Pancreas (tissue), 10 donors: Measurements from ENCODE around the gene VPS41. TPM values are rescaled to one million over a fixed set of nuclear protein-coding genes. Genes with fewer than 3 reads are reported as not detected.
A peak's percentile ranks its signal among the peaks of the same experiment; 100 is the strongest.

Experiments
- ATAC-seq, 4 donors: fragments of 200-7000 bp; cut with Tn5 transposase; one replicate each; pipeline versions ENCODE4 v1.8.0 to v1.9.1; 2020; ENCODE audit warnings: mild to moderate bottlenecking in 4 of 4, moderate library complexity in 4 of 4
- DNase-seq, 6 donors: peaks; one replicate each; pipeline ENCODE4 v3.0.0-alpha.2; 2020
- FAIRE-seq: peaks from 2 replicates; lab custom pipeline; 2012; peaks lifted over from hg19 to GRCh38; lab: Jason Lieb, UNC
- H3K27ac ChIP-seq, 4 donors: fragments of 200-600 bp; sonication (generic); 1 replicate in 3 of 4; 2 replicates in 1 of 4; pipeline versions ENCODE4 v1.5.0 to v1.8.0; 2020
- H3K27me3 ChIP-seq, 4 donors: fragments of 200-600 bp; one replicate each; pipeline ENCODE4 v1.8.0; 2021
- H3K36me3 ChIP-seq, 3 donors: fragments of 200-600 bp; sonication (generic) in 1 of 3; one replicate each; pipeline versions ENCODE4 v1.5.0 to v1.8.0; 2020 to 2021
- H3K4me1 ChIP-seq, 3 donors: fragments of 200-600 bp; one replicate each; pipeline ENCODE4 v1.8.0; 2021
- H3K4me3 ChIP-seq, 4 donors: fragments of 200-600 bp; sonication (generic) in 2 of 4; one replicate each; pipeline versions ENCODE4 v1.5.0 to v1.8.0; 2020 to 2021
- H3K9me3 ChIP-seq, 4 donors: fragments of 200-600 bp; one replicate each; pipeline ENCODE4 v1.8.0; 2021
- WGBS, 2 donors: extraction: QIAGEN DNeasy Blood & Tissue Kit; methylation state at CpG; one replicate each; pipeline ENCODE4 v1.1.7; 2013; 5-methylcytosine and 5-hydroxymethylcytosine counted together
- intact Hi-C, 3 donors: fragments of 100-400 bp; cut with DNase I; formaldehyde crosslinking; loops; one replicate each; pipeline versions ENCODE4 v1.11.1 to v1.14.2; 2022
- polyA plus RNA-seq, 2 donors: library from polyadenylated mRNA; stranded (reverse); fragments of 200-250 nt; gene quantifications; one replicate each; pipeline ENCODE4 v1.2.3, GENCODE V29; 2013
- total RNA-seq, 6 donors: library from RNA; stranded (reverse); fragmentation: NEBNext Ultra II Directional in 4 of 6; extraction: Animal tissue kit (Norgen Biotek cat#: 25700) in 4 of 6; gene quantifications; one replicate each; pipeline versions ENCODE4 v1.2.1 to v1.2.4, GENCODE V29; 2021 to 2023
- TF ChIP-seq, protein P1 (sequence below), 4 donors: fragments of 200-600 bp; sonication (generic) in 3 of 4; IDR thresholded peaks; one replicate each; pipeline versions ENCODE4 v1.5.0 to v1.8.0; 2021; ENCODE audit warnings: antibody characterized with exemption in 4 of 4
- donor health status: healthy with polysubstance abuse.
- donor health status: DM: no; HTN: no; CAD: no; lungs with moderate emphysema.
- donor health status: DM: no; HTN: no; CAD: no.
- donor health status: control.
- donor health status: control.
- donor health status: Bipolar disorder and iron deficiency.
- donor health status: DM: yes; HTN: yes; CAD: no.
- donor health status: DM: no; HTN: no; CAD: no.
- donor health status: DM: no; HTN: no; CAD: no.
- donor health status: DM: yes; HTN: yes; CAD: no.

Gene VPS41
- total and polyA plus RNA-seq, 8 donors, result 10.0 to 79.2 (median 37.8) TPM

GRCh38 chr7:38929460-38930171, 20.6 kb upstream of the VPS41 start:
- Histone ChIP-seq H3K4me3 (no peak overlapping the region), H3K9me3 (no peaks in the 10 kb centered on the region), H3K4me1 (no peaks in the 10 kb centered on the region), H3K36me3 (no peaks in the 10 kb centered on the region), H3K27ac (peak overlapping the region in 3 of 4 donors; percentile 24 to 56 (median 33)), H3K27me3 (no peaks in the 10 kb centered on the region)
- TF ChIP-seq, protein P1, sequence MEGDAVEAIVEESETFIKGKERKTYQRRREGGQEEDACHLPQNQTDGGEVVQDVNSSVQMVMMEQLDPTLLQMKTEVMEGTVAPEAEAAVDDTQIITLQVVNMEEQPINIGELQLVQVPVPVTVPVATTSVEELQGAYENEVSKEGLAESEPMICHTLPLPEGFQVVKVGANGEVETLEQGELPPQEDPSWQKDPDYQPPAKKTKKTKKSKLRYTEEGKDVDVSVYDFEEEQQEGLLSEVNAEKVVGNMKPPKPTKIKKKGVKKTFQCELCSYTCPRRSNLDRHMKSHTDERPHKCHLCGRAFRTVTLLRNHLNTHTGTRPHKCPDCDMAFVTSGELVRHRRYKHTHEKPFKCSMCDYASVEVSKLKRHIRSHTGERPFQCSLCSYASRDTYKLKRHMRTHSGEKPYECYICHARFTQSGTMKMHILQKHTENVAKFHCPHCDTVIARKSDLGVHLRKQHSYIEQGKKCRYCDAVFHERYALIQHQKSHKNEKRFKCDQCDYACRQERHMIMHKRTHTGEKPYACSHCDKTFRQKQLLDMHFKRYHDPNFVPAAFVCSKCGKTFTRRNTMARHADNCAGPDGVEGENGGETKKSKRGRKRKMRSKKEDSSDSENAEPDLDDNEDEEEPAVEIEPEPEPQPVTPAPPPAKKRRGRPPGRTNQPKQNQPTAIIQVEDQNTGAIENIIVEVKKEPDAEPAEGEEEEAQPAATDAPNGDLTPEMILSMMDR (IDR thresholded peaks at IDR 0.05), result no peak
- 76 to 78% methylated on average over 7 of the region's 7 CpGs for WGBS, 2 donors
- intact Hi-C loops, result loop anchor here in 1 of 3 donors (10.0 kb wide), 1 partner anchor 535 kb away; no protein-coding TSS in a partner anchor
- FAIRE-seq (no peak), DNase-seq (no peak), ATAC-seq (peak; percentile 32 to 73 (median 66))

DNA sequence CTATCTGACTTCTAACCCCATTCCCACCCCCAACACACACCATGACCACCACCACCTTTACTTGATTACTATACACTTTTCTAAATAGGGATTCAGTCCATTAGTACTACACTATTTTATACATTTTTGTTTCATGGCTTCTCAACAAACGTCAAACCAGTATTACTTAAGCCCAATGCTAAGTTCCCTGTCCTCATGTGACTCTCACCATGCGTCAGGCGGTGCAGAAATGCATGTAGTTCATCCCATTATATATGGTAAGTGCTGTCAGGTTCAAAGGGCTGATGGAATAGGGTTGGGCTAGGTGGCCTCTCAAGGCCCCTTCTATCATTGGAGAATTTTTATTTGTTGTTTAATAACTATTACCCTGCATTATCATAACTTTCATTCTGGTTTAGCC, 19.5 kb upstream of the VPS41 start:
- Histone ChIP-seq H3K27ac (no peak overlapping the region), H3K36me3 (no peaks in the 10 kb centered on the region), H3K9me3 (no peaks in the 10 kb centered on the region), H3K27me3 (no peaks in the 10 kb centered on the region), H3K4me3 (no peak overlapping the region), H3K4me1 (no peaks in the 10 kb centered on the region)
- no peak for FAIRE-seq
- intact Hi-C loops, result no loop called here
- TF ChIP-seq, protein P1 (IDR thresholded peaks at IDR 0.05), result no peak
- DNase-seq, result no peak
- WGBS, 2 donors, result 80 to 88% methylated on average over 3 of the region's 3 CpGs
- no peak for ATAC-seq

DNA sequence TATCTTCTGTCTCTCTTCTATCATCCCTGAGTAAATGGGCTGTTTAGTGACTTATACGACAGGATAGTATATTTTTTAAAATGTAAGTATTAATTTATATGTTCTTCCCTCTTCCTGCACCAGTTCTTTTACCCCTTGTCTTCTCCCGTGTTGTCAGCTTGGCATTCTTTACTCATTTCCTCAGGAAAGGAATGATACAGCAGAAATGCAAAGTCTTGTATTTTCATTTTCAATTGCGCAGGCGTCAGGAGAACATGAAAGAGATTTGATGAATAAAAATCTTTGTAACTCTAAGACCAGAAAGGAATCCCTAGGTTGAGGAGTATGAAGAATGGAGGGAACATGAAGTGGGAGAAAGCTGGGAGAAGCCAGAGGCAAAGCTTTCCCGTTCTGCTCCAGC, 18.8 kb upstream of the VPS41 start:
- TF ChIP-seq, protein P1 (IDR thresholded peaks at IDR 0.05), result no peak
- intact Hi-C loops, result no loop called here
- Histone ChIP-seq H3K27me3 (no peaks in the 10 kb centered on the region), H3K4me3 (no peak overlapping the region), H3K9me3 (no peaks in the 10 kb centered on the region), H3K4me1 (no peaks in the 10 kb centered on the region), H3K36me3 (no peaks in the 10 kb centered on the region), H3K27ac (no peak overlapping the region)
- ATAC-seq (no peak), DNase-seq (no peak), FAIRE-seq (no peak)
- WGBS, 2 donors, result 60 to 81% methylated on average over 5 of the region's 5 CpGs

DNA sequence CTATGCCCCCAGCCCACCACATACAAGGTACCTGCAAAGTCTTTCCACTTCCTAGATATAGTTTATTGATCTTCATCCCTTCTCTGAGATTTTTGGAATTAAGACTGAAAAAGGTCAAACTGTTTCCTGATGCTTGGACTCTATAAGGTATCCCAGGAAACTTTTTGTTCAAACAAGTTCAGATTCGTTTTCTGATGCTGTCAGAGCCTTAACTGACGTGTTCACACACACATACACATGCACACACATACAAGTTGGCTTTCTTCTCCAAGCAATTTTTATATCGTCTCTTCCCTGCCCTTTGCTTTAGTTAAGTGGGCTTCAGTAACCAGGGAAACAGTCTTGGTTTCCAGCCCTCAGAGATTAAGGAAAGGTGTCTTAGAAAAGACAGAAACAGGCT, 11.7 kb upstream of the VPS41 start:
- intact Hi-C loops, result no loop called here
- H3K4me1 ChIP-seq, result no peaks in the 10 kb centered on the region
- 65 to 76% methylated on average over 3 of the region's 3 CpGs for WGBS, 2 donors
- ATAC-seq (no peak), DNase-seq (no peak), FAIRE-seq (no peak)
- no peak overlapping the region for H3K4me3 ChIP-seq
- H3K36me3 ChIP-seq, result no peaks in the 10 kb centered on the region
- H3K9me3 ChIP-seq, result no peaks in the 10 kb centered on the region
- no peak overlapping the region for H3K27ac ChIP-seq
- TF ChIP-seq, protein P1 (IDR thresholded peaks at IDR 0.05), result no peak
- H3K27me3 ChIP-seq, result no peaks in the 10 kb centered on the region

GRCh38 chr7:38916396-38916795, 7.4 kb upstream of the VPS41 start:
- ATAC-seq (no peak), FAIRE-seq (no peak), DNase-seq (no peak)
- H3K27me3 ChIP-seq, result no peaks in the 10 kb centered on the region
- TF ChIP-seq, protein P1 (IDR thresholded peaks at IDR 0.05), result no peak
- no peaks in the 10 kb centered on the region for H3K9me3 ChIP-seq
- no peaks in the 10 kb centered on the region for H3K36me3 ChIP-seq
- 78 to 88% methylated on average over 1 of the region's 1 CpG for WGBS, 2 donors
- intact Hi-C loops, result no loop called here
- H3K27ac ChIP-seq, result no peak overlapping the region
- no peaks in the 10 kb centered on the region for H3K4me1 ChIP-seq
- H3K4me3 ChIP-seq, result no peak overlapping the region
